Renal cortex interstitium (tissue), 11 donors: Measurements from ENCODE around the gene IPCEF1. TPM values are rescaled to one million over a fixed set of nuclear protein-coding genes. Genes with fewer than 3 reads are reported as not detected.

Experiments used
- DNase-seq, 11 donors: peaks; one replicate each; pipeline ENCODE4 v3.0.0-alpha.2; 2013; ENCODE audit warnings: low read depth in 9 of 11, low spot score in 4 of 11; ENCODE audit errors: extremely low read depth in 1 of 11
- polyA plus RNA-seq, 3 donors: library from polyadenylated mRNA; unstranded; fragments of 120-200 nt; gene quantifications; one replicate each; pipeline ENCODE4 v1.2.1, GENCODE V29; 2013; ENCODE audit not compliant: insufficient read length in 3 of 3

Gene IPCEF1
- polyA plus RNA-seq, 3 donors: 4.7 to 9.7 (median 7.2) TPM

- DNase-seq: no peak
These were observed 21.9 kb upstream of the IPCEF1 start for GRCh38 chr6:154378518-154378917.

DNA sequence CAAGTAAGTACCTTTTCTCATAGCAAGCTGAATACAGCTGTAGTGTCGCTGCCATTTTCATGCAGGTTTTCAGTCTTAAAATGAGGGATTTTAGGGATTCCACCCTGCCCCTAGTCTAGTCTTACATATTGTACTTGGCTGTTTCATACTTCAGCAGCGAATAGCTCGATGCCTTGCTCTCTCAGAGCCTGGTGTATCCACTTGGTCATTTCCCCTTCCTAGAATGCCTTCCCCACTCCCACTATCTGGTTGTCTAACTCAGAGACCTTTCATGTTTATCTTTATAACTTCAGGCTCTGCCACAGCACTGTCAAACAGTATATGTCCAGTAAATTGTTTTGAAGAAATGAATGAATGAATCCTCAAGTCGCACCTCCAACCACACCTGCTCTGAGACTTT, 21.1 kb upstream of the IPCEF1 start:
- DNase-seq: no peak

DNA sequence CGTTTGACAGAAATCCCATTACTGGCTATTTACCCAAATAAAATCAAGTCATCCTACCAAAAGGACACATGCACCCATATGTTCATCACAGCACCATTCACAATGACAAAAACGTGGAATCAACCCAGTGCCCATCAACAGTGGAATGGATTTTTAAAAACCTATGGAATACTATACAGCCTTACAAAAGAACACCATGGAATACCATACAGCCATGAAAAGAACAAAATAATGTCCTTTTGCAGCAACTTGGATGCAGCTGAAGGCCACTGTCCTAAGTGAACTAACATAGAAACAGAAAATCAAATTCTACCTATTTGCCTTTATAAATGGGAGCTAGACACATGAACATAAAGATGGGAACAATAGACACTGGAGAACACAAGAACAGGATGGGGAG, 17.4 kb upstream of the IPCEF1 start:
- no peak for DNase-seq

- no peak for DNase-seq
These were observed 14.7 kb upstream of the IPCEF1 start for GRCh38 chr6:154371281-154371680.

GRCh38 chr6:154370545-154370944, 13.9 kb upstream of the IPCEF1 start:
- DNase-seq: no peak

DNA sequence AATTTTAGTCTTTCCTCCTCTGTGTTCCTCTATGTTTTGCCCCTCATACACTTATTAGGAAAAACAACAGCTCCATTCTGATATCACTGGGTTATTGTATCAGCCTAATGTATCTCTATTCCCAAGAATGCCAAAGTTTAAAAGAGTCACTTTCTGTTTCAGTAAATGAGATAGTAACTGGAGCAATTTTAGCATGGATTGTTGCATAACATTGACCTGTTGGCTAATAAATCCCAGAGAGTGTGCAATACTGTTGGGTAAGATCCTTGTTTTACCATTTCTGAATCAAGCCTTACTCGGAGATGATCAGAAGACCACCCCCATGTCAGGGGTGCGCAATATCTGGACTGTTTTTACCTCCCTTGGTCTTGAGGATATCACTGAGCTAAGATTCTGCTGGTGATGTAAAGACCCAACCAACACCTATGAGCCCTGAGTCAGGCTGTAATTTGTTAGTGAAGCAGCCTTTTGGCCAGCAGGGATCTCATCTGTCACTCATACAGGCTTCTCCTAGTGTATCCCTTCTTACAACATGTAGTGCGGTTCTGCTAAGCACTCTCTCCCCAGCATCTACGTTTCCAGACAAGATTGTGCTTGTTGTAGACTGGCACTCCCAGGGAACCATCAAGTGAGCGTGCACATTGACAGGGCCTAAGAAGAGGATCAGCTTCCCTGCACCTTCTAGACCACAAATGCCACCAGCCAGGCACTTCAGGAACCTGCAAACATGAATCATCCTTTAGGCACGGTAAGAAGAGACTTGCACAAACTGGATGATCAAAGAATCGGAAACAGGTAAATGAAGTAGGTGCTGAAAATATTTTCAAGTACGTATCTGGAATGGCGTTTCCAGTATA, 11.5 kb upstream of the IPCEF1 start:
- DNase-seq: no peak

DNA sequence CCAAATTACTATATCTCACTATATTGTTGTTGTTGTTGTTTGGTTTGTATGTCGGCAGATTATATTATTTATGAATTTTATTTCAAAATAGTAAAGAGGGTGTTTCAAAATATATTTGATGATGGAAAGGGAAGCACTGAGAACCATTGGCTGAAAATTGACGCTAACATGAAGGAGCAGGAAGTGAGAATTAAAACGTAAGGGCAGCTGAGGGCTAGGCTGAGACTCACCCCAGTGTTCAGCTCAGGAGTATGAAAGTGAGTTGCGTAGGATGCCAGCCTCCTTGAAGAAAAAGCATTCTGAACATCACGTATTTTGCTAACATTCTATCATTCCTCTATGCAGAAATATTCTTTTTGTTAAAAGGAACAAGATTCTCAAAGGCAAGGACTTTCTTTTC, 10.7 kb upstream of the IPCEF1 start:
- no peak for DNase-seq

- DNase-seq: no peak
These were observed 7.2 kb upstream of the IPCEF1 start for GRCh38 chr6:154363821-154364220.

DNA sequence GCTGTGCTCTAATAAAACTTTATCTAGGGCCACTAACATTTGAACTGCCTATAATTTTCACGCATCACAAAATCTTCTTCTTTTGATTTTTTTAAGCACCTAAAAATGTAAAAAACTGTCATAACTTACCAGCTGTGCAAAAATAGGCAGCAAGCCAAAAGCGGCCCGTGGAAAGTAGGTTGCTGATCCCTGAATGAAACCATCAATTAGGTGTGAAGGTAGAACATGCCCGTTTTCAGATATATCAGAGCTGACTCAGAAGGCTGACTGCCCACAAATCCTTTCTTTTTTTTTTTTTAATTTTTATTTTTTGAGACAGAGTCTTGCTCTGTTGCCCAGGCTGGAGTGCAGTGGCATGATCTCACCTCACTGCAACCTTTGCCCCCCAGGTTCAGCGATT, 4.9 kb upstream of the IPCEF1 start:
- DNase-seq: no peak

DNA sequence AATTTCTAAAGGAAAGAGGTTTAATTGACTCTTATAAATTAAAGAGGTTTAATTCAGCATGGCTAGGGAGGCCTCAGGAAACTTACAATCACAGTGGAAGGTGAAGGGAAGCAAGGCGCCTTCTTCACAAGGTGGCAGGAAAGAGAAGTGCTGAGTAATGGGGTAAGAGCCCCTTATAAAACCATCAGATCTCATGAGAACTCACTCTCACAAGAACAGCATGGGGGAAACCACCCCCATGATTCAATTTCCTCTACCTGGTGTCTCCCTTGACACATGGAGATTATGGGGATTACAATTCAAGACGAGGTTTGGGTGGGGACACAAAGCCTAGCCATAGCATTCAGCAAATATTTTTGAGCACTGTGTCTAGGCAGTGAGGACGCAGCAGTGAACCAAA, 3.9 kb upstream of the IPCEF1 start:
- no peak for DNase-seq

GRCh38 chr6:154359679-154360078, 3.1 kb upstream of the IPCEF1 start:
- DNase-seq: no peak

DNA sequence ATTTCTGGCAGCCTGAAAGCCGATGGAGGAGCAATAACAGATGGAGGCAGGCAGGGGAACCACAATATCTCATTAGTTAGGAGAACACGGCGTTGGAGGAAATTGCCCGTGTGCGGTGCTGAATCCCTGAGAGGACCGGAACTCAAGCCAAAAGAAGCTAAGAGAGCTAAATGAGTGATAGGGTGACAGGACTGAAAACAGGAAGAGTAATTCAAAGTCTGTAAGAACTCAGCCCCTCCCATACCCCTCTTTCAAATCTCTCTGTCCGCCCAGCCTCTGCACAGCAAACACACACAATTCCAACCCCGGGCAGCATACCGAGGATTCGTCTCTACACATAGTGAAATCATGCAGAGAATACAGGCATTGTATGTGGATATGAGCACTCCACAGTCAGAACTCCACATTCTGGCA, 2.6 kb upstream of the IPCEF1 start:
- no peak for DNase-seq

DNA sequence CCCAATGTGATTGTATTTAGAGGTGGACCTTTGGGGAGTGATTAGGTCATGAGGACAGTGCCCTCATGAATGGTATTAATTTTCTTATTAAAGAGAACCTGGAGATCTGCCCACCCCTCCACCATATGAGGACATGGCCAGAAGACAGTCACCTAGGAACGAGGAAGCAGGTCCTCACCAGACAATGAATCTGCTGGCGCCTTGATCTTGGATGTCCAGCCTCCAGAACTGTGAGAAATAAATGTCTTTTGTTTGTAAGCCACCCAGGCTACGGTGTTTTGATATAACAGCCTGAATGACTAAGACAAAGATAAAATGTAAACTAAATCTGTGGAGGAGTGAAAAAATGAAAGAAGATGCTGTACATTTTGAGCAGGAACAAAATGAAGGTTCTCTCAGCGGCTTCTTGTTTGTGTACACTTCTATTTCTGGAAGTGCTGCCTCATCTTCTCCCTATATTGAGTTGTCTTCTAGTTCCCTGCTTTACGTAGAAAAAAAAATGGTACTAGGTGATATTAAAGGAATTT, 1.5 kb upstream of the IPCEF1 start:
- DNase-seq: no peak

DNA sequence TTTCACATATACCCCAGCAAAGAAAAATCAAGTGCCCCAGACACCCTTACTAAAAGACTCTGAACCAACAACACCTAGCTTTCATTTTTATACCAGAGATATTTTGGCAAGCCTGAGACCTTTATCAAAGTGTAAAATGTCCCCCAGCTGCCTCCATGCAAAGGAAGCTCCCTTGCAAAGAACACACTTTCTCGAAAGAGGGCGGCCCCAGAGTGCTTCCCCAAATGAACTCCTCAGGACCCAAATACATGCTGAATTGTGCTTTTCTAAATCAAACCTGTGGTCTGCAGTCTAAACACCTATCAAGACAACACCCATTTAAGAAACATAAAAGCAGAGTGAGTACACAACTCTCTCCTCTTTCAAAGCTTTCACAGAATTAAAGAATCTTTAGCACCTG, 490 bp downstream of the IPCEF1 start:
- no peak for DNase-seq

- DNase-seq: no peak
These were observed 2.3 kb downstream of the IPCEF1 start for GRCh38 chr6:154354265-154354777.

DNA sequence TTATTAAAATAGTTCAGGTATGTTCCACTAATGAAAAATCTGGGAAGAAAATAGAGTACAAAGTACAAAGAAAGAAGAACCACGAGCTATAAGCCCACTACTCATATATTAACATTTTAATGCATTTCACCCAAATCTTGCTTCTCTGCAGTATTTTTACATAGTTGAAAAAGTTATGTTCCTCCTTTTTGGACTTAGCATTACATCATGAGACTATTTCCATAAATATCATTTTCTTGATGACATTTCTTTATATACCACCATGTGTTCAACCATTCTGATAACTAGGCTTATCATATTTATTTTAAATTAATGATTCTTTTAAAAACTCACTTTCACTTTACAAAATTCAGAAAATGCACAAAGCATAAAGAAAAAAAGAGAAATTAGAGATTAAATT, 3.0 kb downstream of the IPCEF1 start:
- no peak for DNase-seq

- DNase-seq: no peak
These were observed 3.6 kb downstream of the IPCEF1 start for GRCh38 chr6:154352898-154353585.

DNA sequence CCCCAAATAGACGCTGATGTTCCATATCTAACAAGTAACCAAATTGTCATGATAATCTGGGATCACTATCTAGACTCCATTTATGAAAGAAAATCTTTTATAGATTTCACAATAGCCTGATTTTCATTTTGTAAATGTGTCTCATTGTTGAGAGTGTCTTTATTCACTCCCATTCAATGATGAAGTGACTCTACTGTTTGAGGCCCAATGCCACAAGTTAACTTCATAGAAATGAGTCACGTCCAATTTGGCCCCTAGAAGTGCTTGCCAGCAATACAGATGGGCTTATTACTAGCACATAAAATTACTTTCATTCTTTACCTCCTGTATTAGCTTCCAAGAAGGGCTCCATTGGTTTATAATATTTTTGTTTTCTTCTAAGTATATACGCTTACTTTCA, 6.3 kb downstream of the IPCEF1 start:
- DNase-seq: no peak

GRCh38 chr6:154347981-154348380, 8.6 kb downstream of the IPCEF1 start:
- DNase-seq: peak in 1 of 11 donors; percentile 31

GRCh38 chr6:154345811-154346210, 10.8 kb downstream of the IPCEF1 start:
- DNase-seq: no peak
